HG03097 (cell line): ENCODE data around the gene SLC30A5.
"Not testable (repeated sequence)": the region's sequence is repeated elsewhere in the genome, so short reads cannot be mapped to it uniquely, and the experiment has no call there.

Source experiments
- ATAC-seq: cut with Tn5 transposase; IDR thresholded peaks from one replicate; pipeline ENCODE4 v1.9.1; 2021; ENCODE audit not compliant: unreplicated experiment, low FRiP score

SLC30A5 gene

GRCh38 chr5:69099302-69099701 is 5.5 kb downstream of the SLC30A5 start:
- no peak for ATAC-seq

- no peak for ATAC-seq
Measured at GRCh38 chr5:69103521-69103920, 9.7 kb downstream of the SLC30A5 start.

GRCh38 chr5:69105996-69106906 is 12.4 kb downstream of the SLC30A5 start:
- no peak for ATAC-seq

DNA sequence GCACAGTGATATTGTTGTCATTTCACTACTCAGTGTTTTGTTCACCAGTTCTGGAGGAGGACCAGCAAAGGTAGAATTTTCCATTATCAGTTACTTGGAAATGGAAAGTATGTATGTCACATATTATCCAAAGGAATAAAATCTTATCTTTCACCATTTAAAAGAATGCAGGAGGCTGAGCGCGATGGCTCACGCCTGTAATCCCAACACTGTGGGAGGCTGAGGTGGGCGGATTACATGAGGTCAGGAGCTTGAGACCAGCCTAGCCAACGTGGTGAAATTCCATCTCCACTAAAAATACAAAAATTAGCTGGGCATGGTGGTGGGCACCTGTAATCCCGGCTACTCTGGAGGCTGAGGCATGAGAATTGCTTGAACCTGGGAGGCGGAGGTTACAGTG is 14.6 kb downstream of the SLC30A5 start:
- not testable (repeated sequence) for ATAC-seq

- no peak for ATAC-seq
Measured at GRCh38 chr5:69113851-69114250, 20.0 kb downstream of the SLC30A5 start.

DNA sequence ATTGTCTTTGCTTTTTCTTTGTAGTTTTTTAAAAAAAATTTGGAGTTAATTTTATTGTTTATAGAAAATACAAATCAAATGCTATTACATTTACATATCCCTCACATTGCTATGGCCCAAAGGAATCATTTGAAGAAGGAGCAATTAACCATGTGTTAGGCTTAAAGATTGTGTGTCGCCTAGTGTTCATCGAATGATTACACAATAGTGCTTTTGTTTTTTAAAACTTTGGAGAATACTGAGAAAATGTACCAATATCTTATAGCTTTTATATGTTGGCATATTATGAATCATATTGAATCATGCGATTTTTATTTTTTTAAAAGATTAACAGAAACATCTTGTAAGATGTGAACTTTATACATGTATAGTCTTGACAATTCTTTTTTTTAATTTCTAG is 21.7 kb downstream of the SLC30A5 start:
- ATAC-seq = no peak

DNA sequence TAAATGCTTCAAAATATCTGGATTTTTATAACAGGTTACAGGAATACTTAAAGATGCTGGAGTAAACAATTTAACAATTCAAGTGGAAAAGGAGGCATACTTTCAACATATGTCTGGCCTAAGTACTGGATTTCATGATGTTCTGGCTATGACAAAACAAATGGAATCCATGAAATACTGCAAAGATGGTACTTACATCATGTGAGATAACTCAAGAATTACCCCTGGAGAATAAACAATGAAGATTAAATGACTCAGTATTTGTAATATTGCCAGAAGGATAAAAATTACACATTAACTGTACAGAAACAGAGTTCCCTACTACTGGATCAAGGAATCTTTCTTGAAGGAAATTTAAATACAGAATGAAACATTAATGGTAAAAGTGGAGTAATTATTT is 35.6 kb downstream of the SLC30A5 start:
- ATAC-seq = no peak

- ATAC-seq = no peak
Measured at GRCh38 chr5:69130241-69130640, 36.4 kb downstream of the SLC30A5 start.

DNA sequence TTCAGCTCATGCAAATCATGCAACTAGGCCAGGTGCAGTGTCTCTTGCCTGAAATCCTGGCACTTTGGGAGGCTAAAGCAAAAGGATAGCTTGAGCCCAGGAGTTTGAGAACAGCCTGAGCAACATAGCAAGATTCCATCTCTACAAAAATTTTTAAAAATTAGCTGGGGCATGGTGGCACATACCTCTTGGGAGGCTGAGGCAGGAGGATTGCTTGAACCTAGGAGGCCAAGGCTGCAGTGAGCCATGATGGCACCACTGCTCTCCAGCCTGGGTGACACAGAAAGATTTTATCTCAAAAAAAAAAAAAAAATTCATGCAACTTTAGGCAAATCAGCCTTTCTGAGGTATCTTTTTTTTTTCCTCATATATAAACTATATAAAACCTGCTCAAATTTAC is 37.5 kb downstream of the SLC30A5 start:
- no peak for ATAC-seq

- ATAC-seq = no peak
Measured at GRCh38 chr5:69134126-69134525, 40.3 kb downstream of the SLC30A5 start.

GRCh38 chr5:69136293-69136692 is 42.5 kb downstream of the SLC30A5 start:
- ATAC-seq = no peak

GRCh38 chr5:69137208-69137607 is 43.4 kb downstream of the SLC30A5 start:
- ATAC-seq = not testable (repeated sequence)

- ATAC-seq = no peak
Measured at GRCh38 chr5:69137807-69138206, 44.0 kb downstream of the SLC30A5 start.

GRCh38 chr5:69138766-69139165 is 45.0 kb downstream of the SLC30A5 start:
- no peak for ATAC-seq

DNA sequence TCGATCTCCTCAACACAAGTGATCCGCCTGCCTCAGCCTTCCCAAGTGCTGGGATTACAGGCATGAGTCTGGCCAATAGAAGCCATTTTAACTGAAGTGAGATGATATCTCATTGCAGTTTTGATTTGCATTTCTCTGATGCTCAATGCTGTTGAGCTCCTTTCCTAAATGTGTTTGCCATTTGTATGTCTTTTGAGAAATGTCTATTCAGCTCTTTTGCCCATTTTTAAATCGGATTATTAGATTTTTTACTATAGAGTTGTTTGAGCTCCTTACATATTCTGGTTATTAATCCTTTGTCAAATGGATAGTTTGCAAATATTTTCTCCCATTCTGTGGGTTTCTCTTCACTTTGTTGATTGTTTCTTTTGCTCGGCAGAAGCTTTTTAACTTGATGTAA is 46.4 kb downstream of the SLC30A5 start:
- not testable (repeated sequence) for ATAC-seq

DNA sequence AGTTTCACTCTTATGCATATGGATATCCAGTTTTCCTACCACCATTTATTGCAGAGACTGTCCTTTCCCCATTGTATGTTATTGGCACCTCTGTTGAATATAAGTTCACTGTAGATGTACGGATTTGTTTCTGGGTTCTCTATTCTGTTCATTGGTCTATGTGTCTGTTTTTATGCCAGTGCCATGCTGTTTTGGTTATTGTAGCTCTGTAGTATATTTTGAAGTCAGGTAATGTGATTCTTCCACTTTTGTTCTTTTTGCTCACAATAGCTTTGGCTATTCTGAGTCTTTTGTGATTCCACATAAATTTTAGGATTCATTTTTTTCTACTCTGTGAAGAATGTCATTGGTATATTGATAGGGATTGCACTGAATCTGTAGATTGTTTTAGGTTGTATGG is 47.0 kb downstream of the SLC30A5 start:
- ATAC-seq = no peak

- ATAC-seq = not testable (repeated sequence)
Measured at GRCh38 chr5:69148576-69148975, 54.8 kb downstream of the SLC30A5 start.

- ATAC-seq = no peak
Measured at GRCh38 chr5:69148981-69149675, 55.3 kb downstream of the SLC30A5 start.

DNA sequence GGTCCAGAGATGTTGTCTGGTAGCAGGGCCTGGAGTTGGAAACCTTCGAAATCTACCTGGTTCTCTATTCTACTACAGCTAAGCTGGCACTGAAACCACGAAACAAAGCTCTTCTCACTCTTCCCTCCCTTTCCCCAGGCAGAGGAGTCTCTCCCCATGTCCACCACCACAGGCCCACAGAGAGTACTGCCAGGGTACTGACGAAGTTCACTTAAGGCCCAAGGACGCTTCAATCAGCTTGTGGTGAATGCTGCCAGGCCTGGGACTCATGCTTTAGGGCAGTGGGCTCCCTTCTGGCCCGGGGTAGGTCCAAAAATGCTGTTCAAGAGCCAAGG is 55.8 kb downstream of the SLC30A5 start:
- ATAC-seq = no peak

- ATAC-seq = no peak
Measured at GRCh38 chr5:69152731-69153130, 58.9 kb downstream of the SLC30A5 start.

DNA sequence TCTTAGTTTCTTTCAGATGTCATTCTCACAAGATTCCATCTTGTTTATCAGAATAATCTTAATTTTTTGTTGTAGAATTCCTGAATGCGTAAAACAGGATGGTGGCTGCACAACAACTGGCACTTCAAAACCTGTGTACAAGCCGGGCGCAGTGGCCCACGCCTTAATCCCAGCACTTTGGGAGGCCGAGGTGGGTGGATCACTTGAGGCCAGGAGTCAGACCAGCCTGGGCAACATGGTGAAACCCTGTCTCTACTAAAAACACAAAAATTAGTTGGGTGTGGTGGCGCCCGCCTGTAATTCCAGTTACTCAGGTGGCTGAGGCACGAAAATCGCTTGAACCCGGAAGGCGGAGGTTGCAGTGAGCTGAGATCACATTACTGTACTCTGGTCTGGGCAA is 62.6 kb downstream of the SLC30A5 start:
- ATAC-seq = no peak

- ATAC-seq = no peak
Measured at GRCh38 chr5:69158039-69158438, 64.2 kb downstream of the SLC30A5 start.
